Esophagus muscularis mucosa (tissue), 3 donors: ENCODE measurements around the gene MYO6.

ENCODE experiments used
- CTCF ChIP-seq, 3 experiments: fragments of 200-600 bp in 2 of 3; fragments of 450-650 bp in 1 of 3; sonication (generic) in 2 of 3; IDR thresholded peaks; one replicate each; pipeline ENCODE4 v1.5.1; 2017 to 2019; ENCODE audit warnings: antibody characterized with exemption in 3 of 3, mild to moderate bottlenecking in 2 of 3, moderate library complexity in 1 of 3
- POLR2AphosphoS5 ChIP-seq, 2 donors: sonication (generic); formaldehyde crosslinking; IDR thresholded peaks; one replicate each; pipeline ENCODE4 v1.6.1; 2017; ENCODE audit warnings: antibody characterized with exemption in 2 of 2

- TF ChIP-seq CTCF (IDR thresholded peaks at IDR 0.05) = no peak
- TF ChIP-seq POLR2AphosphoS5 (IDR thresholded peaks at IDR 0.05) = no peak
Measured at GRCh38 chr6:75907444-75907843, 158.4 kb downstream of the MYO6 start.
